Peyer's patch (tissue), 4 donors: ENCODE measurements around the gene RALB. TPM values are rescaled to one million over a fixed set of nuclear protein-coding genes. Genes with fewer than 3 reads are reported as not detected.

Experiments used
- DNase-seq, 3 donors: peaks; one replicate each; pipeline ENCODE4 v3.0.0-alpha.2; 2017 to 2019
- H3K27ac ChIP-seq, 4 donors: fragments of 200-600 bp; sonication (generic); one replicate each; pipeline ENCODE4 v1.5.1; 2016 to 2019
- H3K27me3 ChIP-seq, 2 donors: fragments of 200-600 bp; sonication (generic); one replicate each; pipeline ENCODE4 v1.5.1; 2019
- H3K36me3 ChIP-seq, 3 donors: fragments of 200-600 bp; sonication (generic); one replicate each; pipeline ENCODE4 v1.5.1; 2016 to 2019
- H3K4me1 ChIP-seq, 4 donors: fragments of 200-600 bp; sonication (generic); one replicate each; pipeline ENCODE4 v1.5.1; 2016 to 2019
- H3K4me3 ChIP-seq, 4 donors: fragments of 200-600 bp; sonication (generic); 1 replicate in 3 of 4; 2 replicates in 1 of 4; pipeline ENCODE4 v1.5.1; 2016 to 2019; ENCODE audit warnings: mild to moderate bottlenecking in 1 of 4
- H3K9me3 ChIP-seq, 4 donors: fragments of 200-600 bp; sonication (generic); one replicate each; pipeline ENCODE4 v1.5.1; 2016 to 2019; ENCODE audit warnings: mild to moderate bottlenecking in 1 of 4
- POLR2A ChIP-seq, 2 donors: fragments of 450-650 bp; IDR thresholded peaks; one replicate each; pipeline ENCODE4 v1.5.1; 2017; ENCODE audit warnings: antibody characterized with exemption in 2 of 2, mild to moderate bottlenecking in 2 of 2, moderate library complexity in 2 of 2
- total RNA-seq, 4 donors: library from RNA; depleted of rRNA; stranded (reverse); fragments of >200 nt; gene quantifications; one replicate each; pipeline ENCODE4 v1.1.0, GENCODE V29; 2016
- TF ChIP-seq, protein P1 (sequence below), 6 experiments: fragments of 450-650 bp in 4 of 6; fragments of 200-600 bp in 2 of 6; sonication (generic) in 1 of 6; IDR thresholded peaks; one replicate each; pipeline ENCODE4 v1.5.1; 2017 to 2019; ENCODE audit warnings: antibody characterized with exemption in 6 of 6, mild to moderate bottlenecking in 3 of 6, moderate library complexity in 1 of 6

Gene RALB
- total RNA-seq, 4 donors from 2014 or later: 49.3 to 61.9 (median 50.2) TPM

DNA sequence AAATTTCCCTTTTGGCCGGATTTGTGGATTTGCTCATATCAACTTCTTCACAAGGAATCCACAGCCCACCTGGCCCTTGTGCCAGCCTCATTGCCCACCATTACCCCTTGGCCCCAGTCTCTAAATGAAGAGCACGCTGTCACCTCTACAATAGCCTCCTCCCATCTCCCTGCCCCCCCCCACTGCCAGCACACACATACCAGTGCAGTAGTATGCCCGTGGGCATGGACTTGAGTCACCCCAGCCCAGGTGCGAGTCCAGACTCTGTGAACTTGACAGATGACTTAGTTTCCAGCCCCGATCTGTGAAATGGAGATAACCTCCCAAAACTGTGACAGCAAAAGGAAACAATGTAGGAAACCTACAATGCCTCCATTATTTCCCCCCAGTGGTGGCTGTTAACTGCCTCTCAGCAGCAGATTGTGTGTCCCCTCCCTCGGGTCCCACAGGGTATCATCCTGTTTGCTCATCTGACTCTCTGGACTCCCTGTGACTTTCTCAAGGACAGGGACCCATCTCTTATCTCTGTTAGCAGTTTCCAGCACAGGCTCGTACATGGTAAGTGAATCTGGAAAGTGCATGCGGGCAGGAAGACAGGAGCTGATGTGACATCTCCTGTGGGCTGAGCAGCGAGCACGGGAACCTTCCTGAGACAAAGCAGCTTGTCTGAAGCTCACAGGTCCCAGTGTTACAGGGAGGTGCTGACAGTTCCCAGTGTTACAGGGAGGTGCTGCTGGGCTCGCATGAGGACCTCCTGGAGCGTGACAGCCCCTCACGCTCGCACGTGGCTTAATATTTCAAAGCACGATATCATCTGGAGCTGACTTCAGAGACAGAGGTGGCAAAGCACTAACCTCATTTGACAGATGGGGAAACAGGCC, 25.3 kb upstream of the RALB start:
- Histone ChIP-seq H3K36me3 (no peaks in the 10 kb centered on the region), H3K9me3 (no peaks in the 10 kb centered on the region), H3K4me1 (peaks cover 7 to 36% (median 15%) of the 10 kb centered on the region in 4 donors), H3K4me3 (no peak overlapping the region), H3K27ac (no peak overlapping the region), H3K27me3 (no peaks in the 10 kb centered on the region)
- DNase-seq: peak in 1 of 3 donors; percentile 15
- TF ChIP-seq POLR2A (IDR thresholded peaks at IDR 0.05): no peak
- TF ChIP-seq, protein P1, sequence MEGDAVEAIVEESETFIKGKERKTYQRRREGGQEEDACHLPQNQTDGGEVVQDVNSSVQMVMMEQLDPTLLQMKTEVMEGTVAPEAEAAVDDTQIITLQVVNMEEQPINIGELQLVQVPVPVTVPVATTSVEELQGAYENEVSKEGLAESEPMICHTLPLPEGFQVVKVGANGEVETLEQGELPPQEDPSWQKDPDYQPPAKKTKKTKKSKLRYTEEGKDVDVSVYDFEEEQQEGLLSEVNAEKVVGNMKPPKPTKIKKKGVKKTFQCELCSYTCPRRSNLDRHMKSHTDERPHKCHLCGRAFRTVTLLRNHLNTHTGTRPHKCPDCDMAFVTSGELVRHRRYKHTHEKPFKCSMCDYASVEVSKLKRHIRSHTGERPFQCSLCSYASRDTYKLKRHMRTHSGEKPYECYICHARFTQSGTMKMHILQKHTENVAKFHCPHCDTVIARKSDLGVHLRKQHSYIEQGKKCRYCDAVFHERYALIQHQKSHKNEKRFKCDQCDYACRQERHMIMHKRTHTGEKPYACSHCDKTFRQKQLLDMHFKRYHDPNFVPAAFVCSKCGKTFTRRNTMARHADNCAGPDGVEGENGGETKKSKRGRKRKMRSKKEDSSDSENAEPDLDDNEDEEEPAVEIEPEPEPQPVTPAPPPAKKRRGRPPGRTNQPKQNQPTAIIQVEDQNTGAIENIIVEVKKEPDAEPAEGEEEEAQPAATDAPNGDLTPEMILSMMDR (IDR thresholded peaks at IDR 0.05): no peak

DNA sequence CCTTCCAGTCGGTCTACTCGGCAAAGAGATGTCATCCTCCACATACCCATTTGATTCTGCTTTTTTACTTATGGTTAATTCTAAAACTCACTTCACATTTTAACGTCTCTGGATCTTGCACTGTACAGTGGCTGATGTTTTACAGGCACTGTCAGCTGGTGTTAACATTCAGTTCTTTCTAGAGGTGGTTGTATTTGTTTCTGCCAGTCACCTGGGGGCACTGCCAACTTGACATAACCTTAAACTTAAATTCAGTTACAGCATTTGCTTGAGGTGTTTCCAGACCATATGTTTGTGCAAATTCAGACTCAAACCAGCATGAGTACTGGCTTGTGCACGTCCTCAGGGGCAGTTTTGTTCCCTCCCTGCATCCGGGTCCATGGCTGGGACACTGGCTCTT, 24.1 kb upstream of the RALB start:
- Histone ChIP-seq H3K4me1 (peaks cover 7 to 40% (median 10%) of the 10 kb centered on the region in 4 donors), H3K4me3 (no peak overlapping the region), H3K27me3 (no peaks in the 10 kb centered on the region), H3K36me3 (no peaks in the 10 kb centered on the region), H3K27ac (no peak overlapping the region), H3K9me3 (no peaks in the 10 kb centered on the region)
- DNase-seq: peak in 1 of 3 donors; percentile 15
- TF ChIP-seq POLR2A (IDR thresholded peaks at IDR 0.05): no peak
- TF ChIP-seq, protein P1 (IDR thresholded peaks at IDR 0.05): peak in 2 of 6 experiments; percentile 12 to 24

DNA sequence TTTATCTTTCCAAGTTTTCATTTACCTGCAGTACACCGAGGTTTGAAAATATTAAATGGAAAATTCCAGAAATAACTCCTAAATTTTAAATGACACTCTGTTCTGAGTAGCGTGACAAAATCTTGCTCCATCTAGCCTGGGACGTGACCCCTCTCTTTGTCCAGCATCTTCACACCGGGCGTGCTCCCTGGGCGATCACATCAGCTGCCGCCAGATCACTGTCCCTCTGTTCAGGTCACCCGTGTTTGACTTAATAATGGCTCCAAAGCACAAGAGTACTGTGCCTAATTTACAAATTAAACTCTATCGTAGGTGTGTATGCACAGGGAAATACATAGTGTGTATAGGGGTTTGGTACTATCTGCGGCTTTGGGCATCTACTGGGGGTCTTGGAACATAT, 23.3 kb upstream of the RALB start:
- TF ChIP-seq, protein P1 (IDR thresholded peaks at IDR 0.05): no peak
- TF ChIP-seq POLR2A (IDR thresholded peaks at IDR 0.05): no peak
- H3K9me3 ChIP-seq: no peaks in the 10 kb centered on the region
- peaks cover 6 to 32% (median 6%) of the 10 kb centered on the region in 4 donors for H3K4me1 ChIP-seq
- no peak overlapping the region for H3K4me3 ChIP-seq
- H3K27ac ChIP-seq: no peak overlapping the region
- no peak for DNase-seq
- no peaks in the 10 kb centered on the region for H3K36me3 ChIP-seq
- H3K27me3 ChIP-seq: no peaks in the 10 kb centered on the region

DNA sequence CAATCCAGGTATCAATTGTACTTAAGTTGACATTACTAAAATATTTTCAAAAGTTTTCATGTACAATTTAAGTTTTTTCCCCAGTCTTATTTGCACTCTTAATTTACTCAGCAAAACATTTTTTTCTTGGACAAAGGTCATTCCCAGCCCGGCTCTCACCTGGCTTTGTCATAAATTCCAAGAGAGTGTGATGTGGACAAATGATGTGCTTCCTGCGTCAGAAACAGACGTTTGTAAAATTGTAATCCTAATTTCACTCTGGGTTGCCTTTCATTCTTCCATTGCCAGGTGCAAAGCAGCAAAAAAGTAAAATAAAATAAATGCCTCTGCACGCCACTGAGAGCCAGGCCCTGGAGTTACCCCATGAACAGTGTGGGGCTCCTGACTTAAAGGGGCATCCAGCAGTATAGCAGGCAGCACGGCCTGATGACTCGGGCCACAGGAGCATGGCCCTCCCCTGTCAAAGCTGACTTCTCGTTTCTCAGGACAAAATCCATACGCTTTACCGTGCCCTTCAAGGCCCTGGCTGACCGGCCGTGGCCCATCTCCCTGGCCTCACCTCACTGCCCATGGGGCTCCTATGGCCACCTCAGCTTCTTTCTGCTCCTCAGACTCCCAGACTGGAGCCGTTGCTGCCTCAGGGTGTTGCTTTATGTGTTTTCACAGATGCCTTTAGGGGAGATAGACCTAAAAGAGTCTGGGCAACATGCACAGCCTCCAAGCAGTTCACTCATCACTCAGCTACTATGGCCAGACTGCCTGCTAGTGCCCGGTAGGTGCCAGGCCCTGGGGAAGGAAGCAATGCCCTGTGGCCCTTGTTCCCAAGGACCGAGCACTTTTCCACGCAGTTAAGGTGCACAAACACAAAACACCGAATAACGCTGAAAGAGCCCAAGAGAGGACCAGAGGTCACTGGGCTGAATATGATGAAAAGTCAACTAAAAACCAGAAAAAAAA, 21.9 kb upstream of the RALB start:
- no peaks in the 10 kb centered on the region for H3K27me3 ChIP-seq
- H3K4me3 ChIP-seq: peak overlapping the region in 3 of 4 donors; percentile 14 to 50 (median 29)
- no peaks in the 10 kb centered on the region for H3K9me3 ChIP-seq
- no peak for TF ChIP-seq POLR2A (IDR thresholded peaks at IDR 0.05)
- TF ChIP-seq, protein P1 (IDR thresholded peaks at IDR 0.05): no peak
- no peaks in the 10 kb centered on the region for H3K36me3 ChIP-seq
- DNase-seq: peak in 2 of 3 donors; percentile 50 to 73
- H3K27ac ChIP-seq: peak overlapping the region; percentile 79 to 83 (median 82)
- peaks cover 6 to 30% (median 6%) of the 10 kb centered on the region in 4 donors for H3K4me1 ChIP-seq

DNA sequence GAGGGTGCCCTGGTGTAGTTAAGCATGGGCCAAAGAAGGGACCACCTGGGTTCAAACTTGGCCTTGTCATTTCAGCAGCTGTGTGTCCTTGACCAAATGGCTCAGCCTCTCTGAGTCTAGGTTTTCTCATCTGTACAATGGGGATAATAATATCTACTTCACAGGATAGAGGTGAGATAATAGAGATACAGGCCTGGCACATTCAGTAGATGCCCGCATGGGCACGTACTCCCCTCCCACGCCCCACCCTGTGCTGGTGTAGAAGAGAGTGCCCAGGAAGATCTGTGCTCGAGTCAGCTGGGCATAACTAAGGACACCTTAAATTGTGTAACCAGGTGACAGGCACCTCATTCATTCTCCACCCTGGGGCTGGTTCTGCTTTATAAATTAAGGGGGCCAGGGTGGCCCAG, 21.1 kb upstream of the RALB start:
- Histone ChIP-seq H3K4me1 (peaks cover 6 to 30% (median 6%) of the 10 kb centered on the region in 4 donors), H3K4me3 (peak overlapping the region; percentile 42 to 61 (median 49)), H3K27me3 (no peaks in the 10 kb centered on the region), H3K36me3 (no peaks in the 10 kb centered on the region), H3K27ac (peak overlapping the region; percentile 79 to 87 (median 82)), H3K9me3 (no peaks in the 10 kb centered on the region)
- TF ChIP-seq, protein P1 (IDR thresholded peaks at IDR 0.05): no peak
- TF ChIP-seq POLR2A (IDR thresholded peaks at IDR 0.05): no peak
- DNase-seq: peak in 1 of 3 donors; percentile 27
